Activated T-cell treated with anti-CD3 and anti-CD28 coated beads, Interleukin-2, amount 50 U/mL, for 4 hours (primary cell): ENCODE measurements around the gene CADPS2. TPM values are rescaled to one million over a fixed set of nuclear protein-coding genes. Genes with fewer than 3 reads are reported as not detected.

Experiments
- ATAC-seq, 2 donors: fragments of 200-7000 bp; cut with Tn5 transposase; one replicate each; pipeline ENCODE4 v1.10.0; 2021
- DNase-seq: peaks from one replicate; pipeline ENCODE4 v3.0.0-alpha.2; 2020
- H3K27me3 Mint-ChIP-seq: one replicate; pipeline ENCODE4 v1.8.0; 2021; ENCODE audit warnings: low read depth, mixed read lengths
- H3K36me3 Mint-ChIP-seq: one replicate; pipeline ENCODE4 v1.8.0; 2022; ENCODE audit warnings: mixed read lengths; ENCODE audit not compliant: insufficient read depth
- H3K4me1 Mint-ChIP-seq: one replicate; pipeline ENCODE4 v1.8.0; 2021; ENCODE audit warnings: low read depth, mixed read lengths
- H3K4me3 Mint-ChIP-seq: one replicate; pipeline ENCODE4 v1.8.0; 2021; ENCODE audit warnings: mild to moderate bottlenecking, moderate library complexity, mixed read lengths
- H3K9me3 Mint-ChIP-seq: one replicate; pipeline ENCODE4 v1.8.0; 2021; ENCODE audit warnings: mixed read lengths
- total RNA-seq, 3 donors: library from RNA; stranded (reverse); gene quantifications; one replicate each; pipeline ENCODE4 v1.2.1, GENCODE V29; 2021

Gene CADPS2
- total RNA-seq, 3 donors from 2014 or later, result 0.11 to 0.18 (median 0.16) TPM

GRCh38 chr7:122433765-122434164 lies 452.5 kb downstream of the CADPS2 start:
- Mint-ChIP-seq H3K4me1 (no peaks in the 10 kb centered on the region), H3K9me3 (peaks cover 8% of the 10 kb centered on the region), H3K4me3 (no peak overlapping the region), H3K27me3 (no peaks in the 10 kb centered on the region), H3K36me3 (no peaks in the 10 kb centered on the region)
- ATAC-seq (no peak), DNase-seq (no peak)

- H3K4me1 Mint-ChIP-seq, result no peaks in the 10 kb centered on the region
- peaks cover 3% of the 10 kb centered on the region for H3K9me3 Mint-ChIP-seq
- H3K27me3 Mint-ChIP-seq, result no peaks in the 10 kb centered on the region
- ATAC-seq (no peak), DNase-seq (no peak)
- no peak overlapping the region for H3K4me3 Mint-ChIP-seq
- H3K36me3 Mint-ChIP-seq, result no peaks in the 10 kb centered on the region
Observed at GRCh38 chr7:122430710-122431109, 455.6 kb downstream of the CADPS2 start.

GRCh38 chr7:122429926-122430325 lies 456.3 kb downstream of the CADPS2 start:
- Mint-ChIP-seq H3K4me1 (no peaks in the 10 kb centered on the region), H3K4me3 (no peak overlapping the region), H3K9me3 (peaks cover 3% of the 10 kb centered on the region), H3K36me3 (no peaks in the 10 kb centered on the region), H3K27me3 (no peaks in the 10 kb centered on the region)
- DNase-seq (no peak), ATAC-seq (no peak)

- ATAC-seq (no peak), DNase-seq (no peak)
- H3K4me3 Mint-ChIP-seq, result no peak overlapping the region
- H3K4me1 Mint-ChIP-seq, result no peaks in the 10 kb centered on the region
- no peaks in the 10 kb centered on the region for H3K27me3 Mint-ChIP-seq
- no peaks in the 10 kb centered on the region for H3K9me3 Mint-ChIP-seq
- H3K36me3 Mint-ChIP-seq, result no peaks in the 10 kb centered on the region
Observed at GRCh38 chr7:122425731-122426130, 460.5 kb downstream of the CADPS2 start.

- no peak overlapping the region for H3K4me3 Mint-ChIP-seq
- no peaks in the 10 kb centered on the region for H3K9me3 Mint-ChIP-seq
- H3K4me1 Mint-ChIP-seq, result no peaks in the 10 kb centered on the region
- ATAC-seq (no peak), DNase-seq (no peak)
- H3K27me3 Mint-ChIP-seq, result no peaks in the 10 kb centered on the region
- H3K36me3 Mint-ChIP-seq, result no peaks in the 10 kb centered on the region
Observed at GRCh38 chr7:122423591-122423990, 462.7 kb downstream of the CADPS2 start.

- Mint-ChIP-seq H3K9me3 (no peaks in the 10 kb centered on the region), H3K4me1 (no peaks in the 10 kb centered on the region), H3K27me3 (no peaks in the 10 kb centered on the region), H3K4me3 (no peak overlapping the region), H3K36me3 (no peaks in the 10 kb centered on the region)
- no peak for DNase-seq
- ATAC-seq, result no peak
Observed at GRCh38 chr7:122416336-122416735, 469.9 kb downstream of the CADPS2 start.

- DNase-seq (no peak), ATAC-seq (no peak)
- Mint-ChIP-seq H3K4me3 (no peak overlapping the region), H3K9me3 (no peaks in the 10 kb centered on the region), H3K4me1 (no peaks in the 10 kb centered on the region), H3K27me3 (no peaks in the 10 kb centered on the region), H3K36me3 (no peaks in the 10 kb centered on the region)
Observed at GRCh38 chr7:122415510-122415909, 470.8 kb downstream of the CADPS2 start.

GRCh38 chr7:122413339-122413738 lies 472.9 kb downstream of the CADPS2 start:
- Mint-ChIP-seq H3K4me1 (no peaks in the 10 kb centered on the region), H3K9me3 (peaks cover 2% of the 10 kb centered on the region), H3K4me3 (no peak overlapping the region), H3K36me3 (no peaks in the 10 kb centered on the region), H3K27me3 (no peaks in the 10 kb centered on the region)
- ATAC-seq (no peak), DNase-seq (no peak)

- H3K4me3 Mint-ChIP-seq, result no peak overlapping the region
- no peaks in the 10 kb centered on the region for H3K36me3 Mint-ChIP-seq
- ATAC-seq, result no peak
- peaks cover 2% of the 10 kb centered on the region for H3K9me3 Mint-ChIP-seq
- H3K4me1 Mint-ChIP-seq, result no peaks in the 10 kb centered on the region
- DNase-seq, result no peak
- no peaks in the 10 kb centered on the region for H3K27me3 Mint-ChIP-seq
Observed at GRCh38 chr7:122412883-122413282, 473.4 kb downstream of the CADPS2 start.

GRCh38 chr7:122412441-122412840 lies 473.8 kb downstream of the CADPS2 start:
- H3K36me3 Mint-ChIP-seq, result no peaks in the 10 kb centered on the region

GRCh38 chr7:122407195-122407594 lies 479.1 kb downstream of the CADPS2 start:
- Mint-ChIP-seq H3K9me3 (peaks cover 7% of the 10 kb centered on the region), H3K4me3 (no peak overlapping the region), H3K27me3 (no peaks in the 10 kb centered on the region), H3K4me1 (no peaks in the 10 kb centered on the region), H3K36me3 (no peaks in the 10 kb centered on the region)
- no peak for ATAC-seq
- no peak for DNase-seq

More at GRCh38 chr7:122412441-122412840, 473.8 kb downstream of the CADPS2 start:
- DNase-seq (no peak), ATAC-seq (no peak)
- Mint-ChIP-seq H3K9me3 (peaks cover 2% of the 10 kb centered on the region), H3K4me1 (no peaks in the 10 kb centered on the region), H3K27me3 (no peaks in the 10 kb centered on the region), H3K4me3 (no peak overlapping the region)

- no peaks in the 10 kb centered on the region for H3K36me3 Mint-ChIP-seq
- no peaks in the 10 kb centered on the region for H3K4me1 Mint-ChIP-seq
- peaks cover 8% of the 10 kb centered on the region for H3K9me3 Mint-ChIP-seq
- DNase-seq (no peak), ATAC-seq (no peak)
- no peaks in the 10 kb centered on the region for H3K27me3 Mint-ChIP-seq
- no peak overlapping the region for H3K4me3 Mint-ChIP-seq
Observed at GRCh38 chr7:122403113-122403512, 483.1 kb downstream of the CADPS2 start.

- DNase-seq (no peak), ATAC-seq (no peak)
- no peaks in the 10 kb centered on the region for H3K36me3 Mint-ChIP-seq
- peaks cover 8% of the 10 kb centered on the region for H3K9me3 Mint-ChIP-seq
- no peaks in the 10 kb centered on the region for H3K4me1 Mint-ChIP-seq
- H3K27me3 Mint-ChIP-seq, result no peaks in the 10 kb centered on the region
- H3K4me3 Mint-ChIP-seq, result no peak overlapping the region
Observed at GRCh38 chr7:122402235-122402634, 484.0 kb downstream of the CADPS2 start.

GRCh38 chr7:122397381-122397780 lies 488.9 kb downstream of the CADPS2 start:
- ATAC-seq (no peak), DNase-seq (no peak)
- Mint-ChIP-seq H3K4me3 (no peak overlapping the region), H3K9me3 (peaks cover 9% of the 10 kb centered on the region), H3K4me1 (no peaks in the 10 kb centered on the region), H3K36me3 (no peaks in the 10 kb centered on the region), H3K27me3 (no peaks in the 10 kb centered on the region)

GRCh38 chr7:122394512-122394911 lies 491.7 kb downstream of the CADPS2 start:
- ATAC-seq (no peak), DNase-seq (no peak)
- Mint-ChIP-seq H3K4me1 (no peaks in the 10 kb centered on the region), H3K4me3 (no peak overlapping the region), H3K27me3 (no peaks in the 10 kb centered on the region), H3K9me3 (peaks cover 9% of the 10 kb centered on the region), H3K36me3 (no peaks in the 10 kb centered on the region)

- Mint-ChIP-seq H3K27me3 (no peaks in the 10 kb centered on the region), H3K4me3 (no peak overlapping the region), H3K4me1 (no peaks in the 10 kb centered on the region), H3K36me3 (no peaks in the 10 kb centered on the region), H3K9me3 (no peaks in the 10 kb centered on the region)
- DNase-seq (no peak), ATAC-seq (no peak)
Observed at GRCh38 chr7:122384528-122384927, 501.7 kb downstream of the CADPS2 start.
